HEK293T (cell line): Measurements from ENCODE around the gene SHROOM1.

Experiments
- CTCF ChIA-PET: fragments of 350-600 bp; formaldehyde crosslinking; extraction: SDS; loops from one replicate; lab custom pipeline; 2021; ENCODE audit warnings: antibody characterized with exemption, inconsistent platforms; lab: Yijun Ruan, JAX
- POLR2A ChIA-PET: fragments of 350-600 bp; formaldehyde crosslinking; extraction: SDS; loops from one replicate; lab custom pipeline; 2020; ENCODE audit warnings: antibody characterized with exemption, inconsistent platforms; lab: Yijun Ruan, JAX
- DNase-seq: peaks from one replicate; pipeline ENCODE4 v3.0.0; 2012; ENCODE audit warnings: mixed read lengths; ENCODE audit errors: extremely low spot score
- ARNT ChIP-seq: fragments of 450-650 bp; IDR thresholded peaks from 2 replicates; pipeline ENCODE4 v1.6.1; 2017; ENCODE audit warnings: mild to moderate bottlenecking
- BHLHE40 ChIP-seq: fragments of 450-650 bp; IDR thresholded peaks from 2 replicates; pipeline ENCODE4 v1.6.1; 2016; ENCODE audit warnings: mild to moderate bottlenecking, moderate library complexity, borderline replicate concordance
- CTBP1 ChIP-seq: fragments of 450-650 bp; IDR thresholded peaks from 2 replicates; pipeline ENCODE4 v1.6.1; 2016; ENCODE audit warnings: borderline replicate concordance
- ELF4 ChIP-seq: fragments of 450-650 bp; IDR thresholded peaks from 2 replicates; pipeline ENCODE4 v1.6.1; 2017; ENCODE audit warnings: antibody characterized with exemption
- FOXA1 ChIP-seq: fragments of 450-650 bp; IDR thresholded peaks from 2 replicates; pipeline ENCODE4 v1.6.1; 2016; ENCODE audit warnings: mild to moderate bottlenecking
- FOXK2 ChIP-seq: fragments of 450-650 bp; IDR thresholded peaks from 2 replicates; pipeline ENCODE4 v1.6.1; 2016; ENCODE audit warnings: mild to moderate bottlenecking
- FOXM1 ChIP-seq: fragments of 450-650 bp; IDR thresholded peaks from 2 replicates; pipeline ENCODE4 v1.6.1; 2017; ENCODE audit warnings: mild to moderate bottlenecking, borderline replicate concordance
- HDGF ChIP-seq: fragments of 450-650 bp; IDR thresholded peaks from 2 replicates; pipeline ENCODE4 v1.6.1; 2017; ENCODE audit warnings: antibody characterized with exemption, borderline replicate concordance
- L3MBTL2 ChIP-seq: fragments of 450-650 bp; conservative IDR thresholded peaks from 2 replicates; pipeline ENCODE4 v1.6.1; 2016; ENCODE audit warnings: mild to moderate bottlenecking
- LEF1 ChIP-seq: fragments of 450-650 bp; IDR thresholded peaks from 2 replicates; pipeline ENCODE4 v1.6.1; 2017; ENCODE audit warnings: mild to moderate bottlenecking, borderline replicate concordance
- NFRKB ChIP-seq: fragments of 450-650 bp; IDR thresholded peaks from 2 replicates; pipeline ENCODE4 v1.6.1; 2016; ENCODE audit warnings: mild to moderate bottlenecking, moderate library complexity
- PKNOX1 ChIP-seq: fragments of 450-650 bp; IDR thresholded peaks from 2 replicates; pipeline ENCODE4 v1.6.1; 2016
- SP1 ChIP-seq: fragments of 450-650 bp; IDR thresholded peaks from 2 replicates; pipeline ENCODE4 v1.6.1; 2017
- SUZ12 ChIP-seq: fragments of 450-650 bp; IDR thresholded peaks from 2 replicates; pipeline ENCODE4 v1.6.1; 2016; ENCODE audit warnings: mild to moderate bottlenecking
- TARDBP ChIP-seq: fragments of 450-650 bp; IDR thresholded peaks from 2 replicates; pipeline ENCODE4 v1.6.1; 2016
- ZNF384 ChIP-seq: fragments of 450-650 bp; IDR thresholded peaks from 2 replicates; pipeline ENCODE4 v1.6.1; 2016

SHROOM1 gene

GRCh38 chr5:132867046-132867451, 36.6 kb upstream of the SHROOM1 start:
- ChIA-PET POLR2A (interaction anchor here (0.6 to 4.1 kb wide), 16 partner anchors 9 to 310 kb away, joined by 3 to 29 read pairs (median 4); partner anchors contain the start of genes RAD50 and SHROOM1), CTCF (interaction anchor here (0.7 to 1.9 kb wide), 3 partner anchors 38 to 310 kb away, joined by 3 to 5 read pairs (median 3); partner anchors contain the start of gene RAD50)
- DNase-seq = no peak
- TF ChIP-seq PKNOX1 (no peak), ELF4 (no peak), CTBP1 (no peak), HDGF (no peak), BHLHE40 (no peak), TARDBP (no peak)

DNA sequence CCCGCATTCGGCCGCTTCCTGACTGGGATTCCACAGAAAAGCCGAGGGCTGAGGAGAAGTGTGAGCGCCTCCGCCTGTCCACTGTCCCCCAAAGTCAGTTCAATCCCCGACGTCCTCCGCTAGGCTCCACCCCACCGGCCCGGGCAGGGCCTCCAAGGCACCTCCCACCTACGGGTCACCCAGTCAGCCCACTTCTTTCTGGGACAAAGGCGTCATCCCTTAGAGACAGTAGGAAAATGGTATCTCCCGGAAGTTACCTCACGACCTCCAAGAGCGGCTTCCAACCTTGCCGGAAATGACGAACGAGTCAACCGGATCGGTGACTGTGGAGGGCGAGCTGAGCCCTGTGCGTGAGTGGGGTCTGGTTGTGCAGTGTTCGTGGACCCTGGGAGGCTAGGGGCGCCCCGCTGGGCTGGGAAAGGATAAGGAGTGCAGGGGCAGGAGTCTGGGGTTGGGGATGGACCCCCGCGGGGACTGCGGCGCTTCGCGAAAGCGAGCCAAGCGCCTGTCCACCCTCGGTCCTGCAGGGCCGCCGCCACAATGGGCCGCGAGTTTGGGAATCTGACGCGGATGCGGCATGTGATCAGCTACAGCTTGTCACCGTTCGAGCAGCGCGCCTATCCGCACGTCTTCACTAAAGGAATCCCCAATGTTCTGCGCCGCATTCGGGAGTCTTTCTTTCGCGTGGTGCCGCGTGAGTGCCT, 36.0 kb upstream of the SHROOM1 start, which contains the start of the genes GDF9 and UQCRQ:
TSS of gene GDF9 (minus strand) at position 128 of the 704 bp plus-strand sequence. CDS start 1,936 bp downstream, outside the sequence.
TSS of gene UQCRQ (plus strand) at position 301 of the 704 bp plus-strand sequence. CDS start at position 541, 240 bp downstream.
- TF ChIP-seq SUZ12 = no peak
- peak; percentile 69; the same call in 1 of the 2 replicates for TF ChIP-seq ELF4
- no peak for TF ChIP-seq ZNF384
- TF ChIP-seq L3MBTL2 = peak; percentile 25; the same call in 1 of the 2 replicates
- no peak for TF ChIP-seq FOXM1
- TF ChIP-seq BHLHE40 = peak; percentile 59; the same call in 1 of the 2 replicates
- TF ChIP-seq TARDBP = peak; percentile 61; the same call in 1 of the 2 replicates
- no peak for TF ChIP-seq FOXK2
- TF ChIP-seq PKNOX1 = no peak
- TF ChIP-seq CTBP1 = no peak
- TF ChIP-seq ARNT = no peak
- TF ChIP-seq LEF1 = no peak
- DNase-seq = peak; percentile 93
- ChIA-PET POLR2A (interaction anchor here (0.6 to 4.1 kb wide), 21 partner anchors 10 to 310 kb away, joined by 3 to 29 read pairs (median 4); partner anchors contain the start of genes RAD50 and SHROOM1), CTCF (interaction anchor here (0.7 to 1.9 kb wide), 7 partner anchors 37 to 339 kb away, joined by 3 to 9 read pairs (median 4); partner anchors contain the start of gene RAD50)

- CTCF ChIA-PET = interaction anchor here (0.6 to 1.9 kb wide), 7 partner anchors 36 to 339 kb away, joined by 3 to 9 read pairs (median 5); no protein-coding TSS in a partner anchor
- POLR2A ChIA-PET = interaction anchor here (0.6 to 4.1 kb wide), 18 partner anchors 9 to 97 kb away, joined by 3 to 29 read pairs (median 4); partner anchors contain the start of gene SHROOM1
- TF ChIP-seq ZNF384 = no peak
- TF ChIP-seq L3MBTL2 = peak; percentile 80
- DNase-seq = no peak
These were observed 35.4 kb upstream of the SHROOM1 start for GRCh38 chr5:132865668-132866341.

GRCh38 chr5:132860742-132861141, 30.3 kb upstream of the SHROOM1 start:
- ChIA-PET POLR2A (interaction anchor here (0.8 to 2.0 kb wide), 2 partner anchors 9 to 30 kb away, joined by 4 to 5 read pairs; partner anchors contain the start of gene SHROOM1), CTCF (no interaction called here)
- no peak for DNase-seq
- TF ChIP-seq CTBP1 (no peak), PKNOX1 (no peak), L3MBTL2 (no peak), SP1 (no peak), ZNF384 (no peak), BHLHE40 (no peak), NFRKB (no peak), SUZ12 (no peak), FOXM1 (no peak), FOXK2 (no peak), ELF4 (no peak), TARDBP (no peak), ARNT (no peak), FOXA1 (no peak), LEF1 (no peak), HDGF (no peak)

GRCh38 chr5:132859889-132860437, 29.5 kb upstream of the SHROOM1 start:
- TF ChIP-seq SP1 = no peak
- no peak for TF ChIP-seq TARDBP
- TF ChIP-seq BHLHE40 = no peak
- TF ChIP-seq ZNF384 = no peak
- TF ChIP-seq L3MBTL2 = no peak
- no peak for TF ChIP-seq LEF1
- no peak for TF ChIP-seq FOXA1
- TF ChIP-seq NFRKB = no peak
- TF ChIP-seq ARNT = no peak
- TF ChIP-seq PKNOX1 = no peak
- no peak for TF ChIP-seq ELF4
- TF ChIP-seq CTBP1 = no peak
- no peak for TF ChIP-seq FOXK2
- no peak for TF ChIP-seq FOXM1
- TF ChIP-seq SUZ12 = no peak
- TF ChIP-seq HDGF = no peak
- DNase-seq = no peak
- ChIA-PET POLR2A (interaction anchor here (2.0 kb wide), 1 partner anchor 10 kb away, joined by 5 read pairs; no protein-coding TSS in a partner anchor), CTCF (no interaction called here)
